Prostate gland (tissue), 2 donors: Measurements from ENCODE around the gene SLC39A13. TPM values are rescaled to one million over a fixed set of nuclear protein-coding genes. Genes with fewer than 3 reads are reported as not detected.

ENCODE experiments used
- DNase-seq: peaks from one replicate; pipeline ENCODE4 v3.0.0-alpha.2; 2019; ENCODE audit warnings: low spot score
- H3K27ac ChIP-seq, 2 donors: fragments of 200-600 bp; sonication (generic); 2 replicates each; pipeline ENCODE4 v1.5.1; 2017 to 2019
- H3K27me3 ChIP-seq: fragments of 200-600 bp; sonication (generic); replicated peaks from 2 replicates; pipeline ENCODE4 v1.5.1; 2019; ENCODE audit not compliant: insufficient read depth
- H3K36me3 ChIP-seq, 2 donors: fragments of 200-600 bp; sonication (generic); 1 replicate in 1 of 2; 2 replicates in 1 of 2; pipeline versions ENCODE4 v1.5.1 to v1.8.1; 2017 to 2019
- H3K4me1 ChIP-seq: fragments of 200-600 bp; sonication (generic); replicated peaks from 2 replicates; pipeline ENCODE4 v1.5.1; 2019
- H3K4me3 ChIP-seq, 2 donors: fragments of 200-600 bp; sonication (generic); 2 replicates each; pipeline ENCODE4 v1.5.1; 2017 to 2019
- H3K9me3 ChIP-seq: fragments of 200-600 bp; sonication (generic); 2 replicates; pipeline ENCODE4 v1.5.1; 2017
- CTCF ChIP-seq, 4 experiments: fragments of 200-600 bp in 2 of 4; fragments of 450-650 bp in 2 of 4; sonication (generic) in 2 of 4; IDR thresholded peaks; 1 replicate in 3 of 4; 2 replicates in 1 of 4; pipeline ENCODE4 v1.5.1; 2016 to 2019; ENCODE audit warnings: antibody characterized with exemption in 4 of 4, mild to moderate bottlenecking in 2 of 4, moderate library complexity in 2 of 4
- POLR2A ChIP-seq: fragments of 450-650 bp; IDR thresholded peaks from one replicate; pipeline ENCODE4 v1.6.1; 2016; ENCODE audit warnings: antibody characterized with exemption, mild to moderate bottlenecking
- POLR2AphosphoS5 ChIP-seq: sonication (generic); formaldehyde crosslinking; IDR thresholded peaks from one replicate; pipeline ENCODE4 v1.6.1; 2017; ENCODE audit warnings: antibody characterized with exemption
- WGBS: methylation state at CpG from one replicate; pipeline ENCODE4 v1.1.5; 2018; 5-methylcytosine and 5-hydroxymethylcytosine counted together
- intact Hi-C: fragments of 100-400 bp; cut with DNase I; formaldehyde crosslinking; loops from one replicate; pipeline ENCODE4 v1.14.2; 2022
- total RNA-seq, 2 donors: library from RNA; depleted of rRNA; stranded (reverse); fragments of >200 nt; gene quantifications; one replicate each; pipeline ENCODE4 v1.1.0, GENCODE V29; 2016

Gene SLC39A13
- total RNA-seq, 2 donors from 2014 or later = 53.1 to 93.7 TPM

- no peak for DNase-seq
- TF ChIP-seq POLR2AphosphoS5 = no peak
- TF ChIP-seq CTCF (IDR thresholded peaks at IDR 0.05) = no peak
- Histone ChIP-seq H3K9me3 (no peaks in the 10 kb centered on the region), H3K4me1 (no peaks in the 10 kb centered on the region), H3K36me3 (no peaks in the 10 kb centered on the region), H3K27ac (no peak overlapping the region), H3K4me3 (no peak overlapping the region), H3K27me3 (no peaks in the 10 kb centered on the region)
- intact Hi-C loops = no loop called here
- WGBS = 22% methylated on average over 3 of the region's 3 CpGs
These were observed 24.8 kb downstream of the SLC39A13 start for GRCh38 chr11:47433157-47433556.

GRCh38 chr11:47434011-47434786, 25.8 kb downstream of the SLC39A13 start:
- Histone ChIP-seq H3K27ac (peak overlapping the region; percentile 10 to 34), H3K9me3 (no peaks in the 10 kb centered on the region), H3K36me3 (no peaks in the 10 kb centered on the region), H3K4me3 (no peak overlapping the region), H3K4me1 (no peaks in the 10 kb centered on the region), H3K27me3 (no peaks in the 10 kb centered on the region)
- intact Hi-C loops = no loop called here
- peak; percentile 28 for DNase-seq
- TF ChIP-seq POLR2A = no peak
- no peak for TF ChIP-seq CTCF (IDR thresholded peaks at IDR 0.05)
- TF ChIP-seq POLR2AphosphoS5 = peak; percentile 31
- WGBS = 41% methylated on average over 7 of the region's 7 CpGs

GRCh38 chr11:47435687-47436086, 27.3 kb downstream of the SLC39A13 start:
- Histone ChIP-seq H3K36me3 (no peaks in the 10 kb centered on the region), H3K4me3 (no peak overlapping the region), H3K4me1 (no peaks in the 10 kb centered on the region), H3K27ac (no peak overlapping the region), H3K9me3 (no peaks in the 10 kb centered on the region), H3K27me3 (no peaks in the 10 kb centered on the region)
- no peak for DNase-seq
- intact Hi-C loops = no loop called here
- no peak for TF ChIP-seq POLR2AphosphoS5
- TF ChIP-seq CTCF (IDR thresholded peaks at IDR 0.05) = no peak
- TF ChIP-seq POLR2A = no peak
- WGBS = 90% methylated on average over 3 of the region's 3 CpGs

GRCh38 chr11:47436726-47437125, 28.3 kb downstream of the SLC39A13 start:
- no peaks in the 10 kb centered on the region for H3K36me3 ChIP-seq
- no peak overlapping the region for H3K27ac ChIP-seq
- intact Hi-C loops = no loop called here
- no peak for DNase-seq
- H3K4me1 ChIP-seq = no peaks in the 10 kb centered on the region
- WGBS = 98% methylated on average over 3 of the region's 3 CpGs
- H3K4me3 ChIP-seq = no peak overlapping the region
- no peaks in the 10 kb centered on the region for H3K27me3 ChIP-seq
- no peak for TF ChIP-seq POLR2AphosphoS5
- no peak for TF ChIP-seq POLR2A
- TF ChIP-seq CTCF (IDR thresholded peaks at IDR 0.05) = no peak
- H3K9me3 ChIP-seq = no peaks in the 10 kb centered on the region

GRCh38 chr11:47437218-47437745, 28.9 kb downstream of the SLC39A13 start:
- Histone ChIP-seq H3K27ac (peak overlapping the region in 1 of 2 donors; percentile 60), H3K4me3 (no peak overlapping the region), H3K4me1 (no peaks in the 10 kb centered on the region), H3K36me3 (no peaks in the 10 kb centered on the region), H3K9me3 (no peaks in the 10 kb centered on the region), H3K27me3 (no peaks in the 10 kb centered on the region)
- TF ChIP-seq POLR2AphosphoS5 (no peak), CTCF (IDR thresholded peaks at IDR 0.05) (no peak), POLR2A (no peak)
- no peak for DNase-seq
- 76% methylated on average over 11 of the region's 11 CpGs for WGBS
- intact Hi-C loops = no loop called here
